B cell (primary cell): ENCODE results near the gene CCDC34.

Experiments used
- CTCF ChIP-seq: fragments of 200-600 bp; IDR thresholded peaks from one replicate; pipeline ENCODE4 v1.8.0; 2022; ENCODE audit warnings: antibody characterized with exemption, mild to moderate bottlenecking
- EZH2 ChIP-seq: IDR thresholded peaks from 2 replicates; pipeline ENCODE4 v1.6.1; 2012; ENCODE audit warnings: borderline replicate concordance, low read depth, mild to moderate bottlenecking, moderate library complexity, low read length; ENCODE audit not compliant: insufficient read depth, poor library complexity, severe bottlenecking

- TF ChIP-seq CTCF (no peak), EZH2 (no peak)
Measured at GRCh38 chr11:27329867-27330632, 33.0 kb downstream of the CCDC34 start.
